NCI-H187 treated with DMSO at 0.1 percent for 48 hours (cell line): ENCODE measurements around the gene NOC4L.
A peak's percentile ranks its signal among the peaks of the same experiment; 100 is the strongest.
"Not testable (repeated sequence)": the region's sequence is repeated elsewhere in the genome, so short reads cannot be mapped to it uniquely, and the experiment has no call there.

Experiments used
- DNase-seq: peaks from one replicate; lab custom pipeline; 2025; lab: John Stamatoyannopoulos, UW

Gene NOC4L

DNA sequence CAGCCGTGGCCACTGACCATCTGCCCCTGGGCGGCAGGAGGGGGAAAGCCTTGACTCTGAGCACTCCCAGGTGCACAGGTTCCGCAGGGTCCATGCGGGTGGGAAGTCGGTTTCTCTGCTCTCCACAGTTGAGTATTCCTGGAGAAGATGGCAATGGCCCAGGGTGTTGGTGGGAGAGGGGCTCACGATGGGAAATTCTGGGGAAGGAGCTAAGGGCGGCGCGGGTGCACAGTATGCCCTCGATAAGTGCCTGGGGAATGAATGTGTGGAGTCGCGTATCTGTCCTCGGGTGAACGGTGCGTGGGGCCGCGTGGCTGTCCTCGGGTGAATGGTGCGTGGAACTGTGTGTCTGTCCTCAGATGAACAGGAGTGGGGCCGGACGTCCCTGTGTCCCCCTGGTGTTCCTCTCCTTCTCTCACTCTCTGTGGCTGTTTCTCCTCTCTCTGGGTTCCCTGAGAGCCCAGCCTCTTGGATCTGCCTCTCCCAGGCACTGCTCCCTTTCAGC lies 38.0 kb downstream of the NOC4L start:
- no peak for DNase-seq

- DNase-seq = no peak
Observed at GRCh38 chr12:132182711-132183365, 38.6 kb downstream of the NOC4L start.

- DNase-seq = no peak
Observed at GRCh38 chr12:132185705-132186104, 41.4 kb downstream of the NOC4L start.

DNA sequence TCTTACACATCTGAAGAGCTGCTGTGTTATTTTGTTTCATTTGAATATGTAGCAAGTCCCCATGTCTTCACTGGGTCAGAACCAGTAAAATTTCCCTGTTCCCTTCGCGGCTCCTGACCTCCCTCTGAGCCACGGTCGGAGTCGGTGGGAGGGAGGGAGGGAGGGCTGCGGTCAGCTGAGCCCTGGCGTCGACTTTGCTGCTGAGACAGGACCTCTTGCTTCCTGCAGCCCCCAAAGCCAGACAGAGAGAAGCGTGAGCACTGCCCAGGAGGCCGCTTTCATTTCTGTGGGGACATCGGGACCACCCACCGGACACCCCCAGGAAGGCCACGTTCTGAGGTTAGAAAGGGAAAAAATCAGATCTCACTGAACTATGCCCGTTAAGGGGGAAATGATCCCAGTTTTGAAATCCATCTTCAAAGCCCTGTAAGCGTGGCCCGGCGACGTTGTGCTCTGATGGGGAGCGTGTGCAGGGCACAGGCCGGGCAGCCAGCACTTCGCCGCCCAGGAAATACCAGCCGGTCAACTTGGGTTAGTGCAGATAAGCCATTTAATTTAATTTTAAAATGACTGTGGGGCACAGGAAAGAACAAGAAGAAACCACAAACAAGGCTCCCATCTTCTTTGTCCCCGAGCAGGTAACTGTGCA lies 42.1 kb downstream of the NOC4L start:
- no peak for DNase-seq

GRCh38 chr12:132186857-132187620 lies 42.8 kb downstream of the NOC4L start:
- DNase-seq = no peak

DNA sequence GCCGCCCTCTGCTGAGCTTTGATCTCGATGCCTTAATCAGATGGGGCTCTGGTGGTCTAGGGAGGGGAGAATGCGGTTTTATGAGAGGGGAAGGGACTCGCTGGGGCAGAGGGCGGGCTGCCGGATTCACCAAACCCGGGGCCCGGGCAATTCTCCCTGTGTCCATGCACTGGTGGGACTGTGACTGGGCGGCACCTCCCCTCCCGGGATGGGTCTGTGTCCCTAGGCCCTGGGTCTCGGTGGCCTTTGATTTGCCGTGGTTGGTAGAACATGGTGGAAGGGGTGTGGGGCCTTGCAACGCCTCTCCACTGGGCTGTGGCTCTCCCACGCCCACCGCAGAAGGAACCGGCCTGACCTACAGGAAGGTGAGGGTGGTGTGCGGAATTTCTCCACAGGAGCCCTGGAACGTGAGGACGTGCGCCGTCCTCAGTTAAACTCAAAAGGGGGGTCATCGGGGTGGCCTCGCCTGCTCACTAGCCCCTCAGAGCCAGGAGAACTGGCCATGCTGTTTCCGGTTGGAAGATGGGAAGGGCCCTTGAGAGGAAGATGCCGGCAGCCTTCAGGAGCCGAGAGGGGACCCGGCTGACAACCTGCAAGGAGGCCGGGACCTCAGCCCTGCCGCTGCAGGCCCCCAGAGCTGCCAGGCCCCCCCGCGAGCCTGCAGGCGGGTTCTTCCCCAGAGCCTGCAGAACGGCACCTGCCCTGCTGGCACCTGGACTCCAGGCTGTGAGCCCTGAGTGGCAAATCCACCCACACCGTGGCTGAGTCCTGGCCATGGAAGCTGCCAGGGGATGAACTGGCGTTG lies 43.6 kb downstream of the NOC4L start:
- no peak for DNase-seq

DNA sequence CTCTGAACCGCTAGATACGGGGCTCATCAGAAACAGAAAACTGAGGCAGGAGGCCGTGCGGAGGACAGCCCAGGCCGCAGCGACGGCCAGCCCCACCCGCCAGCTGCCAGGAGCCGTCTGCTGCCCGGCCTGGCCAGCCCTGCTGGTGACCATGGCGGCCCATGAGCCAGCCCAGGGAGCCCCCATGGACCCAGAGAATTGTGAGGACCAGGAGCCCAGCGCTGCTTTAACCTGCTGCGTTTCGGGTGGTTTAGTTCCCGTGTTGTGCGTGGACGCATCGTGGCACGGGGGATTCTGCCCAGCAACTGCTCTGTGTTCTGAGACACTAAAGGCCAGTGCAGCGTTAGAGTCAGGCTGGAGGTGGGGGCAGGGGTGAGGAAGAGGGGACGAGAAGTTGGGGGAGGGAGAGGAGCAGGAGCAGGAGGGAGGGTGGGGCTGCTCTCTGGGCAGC lies 44.2 kb downstream of the NOC4L start:
- no peak for DNase-seq

DNA sequence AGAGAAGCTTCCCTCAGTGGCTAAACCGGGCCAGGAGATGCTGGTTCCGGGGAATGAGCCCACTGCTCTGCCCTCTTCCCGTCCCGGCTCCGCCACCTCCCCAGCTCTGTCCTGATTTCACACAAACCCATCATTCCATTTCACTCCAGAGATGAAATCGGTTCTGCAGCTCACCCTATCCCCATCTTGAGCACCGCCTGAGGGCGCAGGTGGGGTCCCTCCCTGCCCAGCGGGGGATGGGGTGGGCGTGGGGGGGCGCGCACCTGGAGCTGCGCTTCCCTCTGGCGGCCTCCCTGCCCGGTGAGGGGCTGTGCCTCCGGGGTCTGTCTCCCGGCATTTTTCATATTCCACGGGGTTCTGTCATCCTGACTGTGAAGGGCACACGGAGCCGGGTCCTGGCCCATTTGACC lies 44.7 kb downstream of the NOC4L start:
- DNase-seq = no peak

GRCh38 chr12:132189378-132190011 lies 45.2 kb downstream of the NOC4L start:
- peak; percentile 41 for DNase-seq

DNA sequence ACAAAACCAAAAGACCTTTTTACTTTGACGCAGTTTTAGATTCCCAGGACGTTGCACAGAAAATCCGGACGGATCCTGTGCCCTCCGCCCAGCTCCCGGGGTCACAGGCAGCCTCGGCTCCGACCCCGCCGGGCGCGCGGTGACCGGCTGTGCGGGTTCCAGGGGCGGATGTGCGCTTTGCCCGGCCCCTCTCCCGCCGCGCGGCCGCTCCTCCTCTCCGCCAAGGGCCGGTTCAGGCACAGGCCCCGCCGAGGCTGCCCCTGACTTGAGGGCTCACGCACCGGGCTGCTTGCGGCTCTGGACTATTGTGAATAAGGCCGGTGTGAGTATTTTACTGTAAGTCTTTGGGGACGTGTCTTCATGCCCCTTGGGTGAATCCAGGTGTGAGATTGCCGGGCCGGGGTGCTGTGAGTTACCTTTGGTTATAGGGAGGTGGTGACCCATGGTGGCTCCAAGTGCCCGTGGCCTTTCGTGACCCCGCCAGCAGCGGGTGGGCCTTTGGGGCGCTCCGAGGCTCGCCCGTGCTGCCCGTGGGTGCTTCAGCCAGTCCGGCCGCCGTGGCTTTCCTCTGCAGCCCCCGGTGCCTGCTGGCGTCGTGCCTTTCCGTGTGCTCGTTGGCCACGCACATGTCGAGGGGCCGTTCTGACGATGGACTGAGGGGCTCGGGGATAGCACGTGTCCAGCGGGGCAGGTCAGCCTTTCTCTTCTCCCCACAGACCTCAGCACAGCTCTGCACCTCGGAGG lies 45.9 kb downstream of the NOC4L start:
- DNase-seq = no peak

GRCh38 chr12:132190834-132191500 lies 46.7 kb downstream of the NOC4L start:
- no peak for DNase-seq

- DNase-seq = no peak
Observed at GRCh38 chr12:132191715-132192553, 47.7 kb downstream of the NOC4L start.

GRCh38 chr12:132194056-132194455 lies 49.8 kb downstream of the NOC4L start:
- no peak for DNase-seq

DNA sequence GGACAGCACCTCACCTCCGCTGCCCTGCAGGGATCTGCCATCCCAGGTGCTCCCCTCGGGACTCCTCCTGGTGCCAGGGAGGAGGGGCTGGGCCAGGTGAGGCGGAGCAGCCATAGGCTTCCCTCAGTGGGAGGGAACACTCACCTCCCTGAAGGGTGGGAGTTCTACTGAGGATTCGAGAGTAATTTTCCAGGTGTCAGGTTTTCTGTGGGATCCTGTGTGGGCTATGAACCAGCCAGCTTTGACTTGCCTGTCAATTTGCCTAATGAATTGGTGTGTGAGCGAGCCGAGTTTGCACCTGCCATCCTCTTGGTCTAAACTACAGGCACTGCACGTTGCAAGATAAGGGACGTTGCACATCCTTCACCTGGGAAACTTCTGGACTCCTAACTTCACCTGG lies 50.3 kb downstream of the NOC4L start:
- no peak for DNase-seq

DNA sequence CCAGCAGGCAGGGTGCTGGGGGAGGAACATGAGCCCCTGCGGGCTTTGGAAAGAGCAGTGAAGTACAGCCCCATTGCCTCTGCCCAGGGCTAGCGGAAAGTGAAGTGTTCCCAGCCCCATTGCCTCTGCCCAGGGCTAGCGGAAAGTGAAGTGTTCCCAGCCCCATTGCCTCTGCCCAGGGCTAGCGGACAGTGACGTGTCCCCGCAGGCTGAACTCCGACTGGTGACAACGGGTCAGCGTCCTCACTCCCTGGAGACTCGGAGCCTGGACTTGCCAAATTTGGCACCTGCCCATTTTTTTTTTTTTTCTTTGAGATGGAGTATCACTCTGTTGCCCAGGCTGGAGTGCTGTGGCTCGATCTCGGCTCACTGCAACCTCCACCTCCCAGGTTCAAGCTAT lies 51.0 kb downstream of the NOC4L start:
- DNase-seq = not testable (repeated sequence)

- peak; percentile 19 for DNase-seq
Observed at GRCh38 chr12:132196038-132196872, 52.0 kb downstream of the NOC4L start.

DNA sequence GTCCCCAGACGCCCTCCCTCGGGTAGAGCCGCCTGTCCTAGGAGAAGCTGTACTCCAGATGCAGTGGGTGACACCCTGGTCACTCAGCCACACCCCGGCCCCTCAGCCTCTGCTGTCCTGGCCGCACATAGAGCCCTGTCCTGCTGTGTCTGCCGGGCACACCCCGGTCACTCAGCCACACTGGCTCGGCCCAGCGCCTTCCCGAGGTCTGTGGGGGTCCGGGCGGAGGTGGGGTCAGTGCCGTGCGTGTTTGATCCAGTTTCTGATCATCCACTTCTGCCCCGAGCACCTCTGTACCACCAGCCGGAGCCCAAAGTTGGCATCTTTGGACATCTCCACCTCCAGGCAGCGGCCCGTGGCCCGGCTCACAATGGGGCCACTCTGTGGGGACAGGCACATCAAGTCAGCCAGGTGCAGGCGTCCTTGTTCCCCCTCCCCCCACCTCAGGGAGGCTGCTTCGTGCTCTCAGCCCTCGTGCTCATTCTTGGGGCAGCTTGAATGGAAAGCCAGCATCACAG lies 52.7 kb downstream of the NOC4L start:
- DNase-seq = no peak
